Astrocyte of the spinal cord (primary cell): ENCODE measurements around the gene HERC6.

Source experiments
- DNase-seq: peaks from one replicate; pipeline ENCODE4 v3.0.0; 2011; ENCODE audit warnings: low read depth, low spot score
- H3K4me3 ChIP-seq: 2 replicates; pipeline ENCODE4 v1.5.1; 2011; ENCODE audit warnings: low read depth, mild to moderate bottlenecking, low read length, moderate library complexity
- CTCF ChIP-seq: IDR thresholded peaks from 2 replicates; pipeline ENCODE4 v1.5.1; 2012; ENCODE audit warnings: low read depth, mild to moderate bottlenecking, low read length, inconsistent platforms
- in situ Hi-C: cut with HindIII; loops from 2 replicates; pipeline ENCODE4 v1.10.0; 2017; ENCODE audit warnings: low sequenced_read_pairs

HERC6 gene

GRCh38 chr4:88390128-88390527 is 11.5 kb downstream of the HERC6 start:
- in situ Hi-C loops: no loop called here
- H3K4me3 ChIP-seq: no peak overlapping the region
- no peak for TF ChIP-seq CTCF
- no peak for DNase-seq

DNA sequence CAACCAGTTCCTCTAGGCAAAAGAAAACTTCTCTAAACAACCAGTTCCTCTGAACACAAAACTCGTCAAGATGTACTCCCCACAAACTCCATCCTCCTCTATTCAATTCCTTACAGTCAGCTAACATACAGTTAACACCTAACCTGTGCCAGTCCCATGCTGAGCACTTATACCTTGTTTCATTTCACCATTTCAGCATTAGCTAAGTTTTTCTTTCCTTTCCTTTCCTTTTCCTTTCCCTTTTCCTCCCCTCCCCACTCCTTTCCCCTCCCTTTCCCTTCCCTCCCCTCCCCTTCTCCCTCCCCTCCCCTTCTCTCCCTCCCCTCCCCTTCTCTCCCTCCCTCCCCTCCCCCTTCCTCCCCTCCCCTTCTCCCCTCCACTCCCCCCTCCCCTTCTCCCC is 13.1 kb downstream of the HERC6 start:
- no peak for DNase-seq
- no peak overlapping the region for H3K4me3 ChIP-seq
- no peak for TF ChIP-seq CTCF
- in situ Hi-C loops: no loop called here

- in situ Hi-C loops: no loop called here
- TF ChIP-seq CTCF: no peak
- no peak for DNase-seq
- H3K4me3 ChIP-seq: no peak overlapping the region
These were observed 18.0 kb downstream of the HERC6 start for GRCh38 chr4:88396681-88397080.

- in situ Hi-C loops: no loop called here
- no peak for TF ChIP-seq CTCF
- H3K4me3 ChIP-seq: no peak overlapping the region
- no peak for DNase-seq
These were observed 19.7 kb downstream of the HERC6 start for GRCh38 chr4:88398381-88398780.

- TF ChIP-seq CTCF: no peak
- in situ Hi-C loops: no loop called here
- H3K4me3 ChIP-seq: no peak overlapping the region
- DNase-seq: no peak
These were observed 30.6 kb downstream of the HERC6 start for GRCh38 chr4:88409206-88409605.

DNA sequence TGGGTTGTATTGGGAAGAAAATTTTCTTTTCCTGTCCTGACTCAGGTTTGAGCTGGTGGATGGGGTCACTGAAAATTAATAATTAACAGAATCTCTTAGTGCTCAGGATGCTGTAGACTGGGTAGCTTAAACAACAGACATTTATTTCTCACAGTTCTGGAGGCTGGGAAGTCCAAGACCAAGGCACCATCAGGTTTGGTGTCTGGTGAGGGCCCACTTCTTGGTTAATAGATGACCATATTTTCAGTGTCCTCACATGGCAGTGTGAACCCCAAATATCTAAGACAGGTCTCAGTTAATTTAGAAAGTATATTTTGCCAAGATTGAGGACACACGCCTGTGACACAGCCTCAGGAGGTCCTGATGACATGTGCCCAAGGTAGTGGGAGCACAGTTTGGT is 31.1 kb downstream of the HERC6 start:
- no peak overlapping the region for H3K4me3 ChIP-seq
- DNase-seq: no peak
- no peak for TF ChIP-seq CTCF
- in situ Hi-C loops: no loop called here

DNA sequence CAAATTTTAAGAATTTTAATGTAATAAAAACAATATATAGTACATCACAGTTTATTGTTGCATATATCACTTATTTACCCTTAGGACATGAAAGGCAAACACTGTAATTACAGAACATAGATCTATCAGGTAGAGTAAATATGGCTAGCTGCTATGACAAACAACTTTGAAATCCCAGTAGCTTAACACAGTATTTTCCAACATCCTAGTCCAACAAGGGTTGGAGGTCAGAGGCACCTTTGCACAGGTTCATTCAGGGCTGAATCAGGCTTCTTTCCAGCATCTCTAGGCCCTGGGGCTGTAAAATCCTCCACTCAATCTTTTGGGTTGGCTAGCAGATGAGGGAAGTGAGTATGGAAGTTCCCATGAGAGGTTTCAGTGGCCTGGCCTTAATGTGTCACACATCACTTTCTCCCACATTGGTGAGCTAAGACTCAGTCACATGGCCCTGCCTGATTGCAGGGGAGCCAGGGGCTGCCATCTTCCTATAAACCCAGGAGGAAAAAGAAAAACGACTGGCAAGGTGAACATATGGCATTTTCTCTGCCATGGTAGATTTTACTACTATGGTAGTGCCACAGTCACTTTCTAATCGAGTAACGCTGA is 32.9 kb downstream of the HERC6 start:
- H3K4me3 ChIP-seq: no peak overlapping the region
- TF ChIP-seq CTCF: no peak
- DNase-seq: no peak
- in situ Hi-C loops: no loop called here
